GM20431 (cell line): ENCODE results near the gene EPHB1.

Source experiments
- in situ Hi-C: fragments of 300-500 bp; cut with MseI, MboI; formaldehyde crosslinking; loops from one replicate; pipeline ENCODE4 v1.15.0; 2020; ENCODE audit warnings: low sequenced_read_pairs; ENCODE audit not compliant: unreplicated experiment

Gene EPHB1

DNA sequence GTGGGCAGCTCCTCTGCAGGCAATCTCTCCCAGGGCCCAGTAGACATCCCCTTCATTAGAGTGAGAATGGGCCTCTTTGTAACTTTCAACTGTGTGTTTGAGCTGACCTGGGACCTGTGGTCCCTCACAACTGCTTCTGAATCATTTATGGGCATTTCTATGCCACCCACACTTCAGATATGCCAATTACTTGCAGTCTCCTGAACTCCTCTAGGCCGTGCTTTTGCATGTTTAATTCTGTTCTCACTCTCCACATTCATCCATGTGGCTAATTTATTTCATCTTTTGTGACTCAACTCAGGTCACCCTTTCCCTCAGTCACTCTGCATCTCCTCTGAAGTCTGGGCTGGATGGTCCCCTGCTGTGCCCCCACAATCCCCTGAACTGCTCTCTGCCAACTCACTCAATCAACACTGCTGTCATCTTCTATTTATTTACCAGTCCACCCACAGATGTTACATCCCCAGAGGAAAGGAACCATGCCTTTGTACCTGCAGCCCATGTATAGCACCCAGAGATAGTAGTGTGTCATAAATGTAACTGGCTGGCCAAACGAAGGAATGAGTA, 364.7 kb downstream of the EPHB1 start:
- in situ Hi-C loops, result no loop called here

DNA sequence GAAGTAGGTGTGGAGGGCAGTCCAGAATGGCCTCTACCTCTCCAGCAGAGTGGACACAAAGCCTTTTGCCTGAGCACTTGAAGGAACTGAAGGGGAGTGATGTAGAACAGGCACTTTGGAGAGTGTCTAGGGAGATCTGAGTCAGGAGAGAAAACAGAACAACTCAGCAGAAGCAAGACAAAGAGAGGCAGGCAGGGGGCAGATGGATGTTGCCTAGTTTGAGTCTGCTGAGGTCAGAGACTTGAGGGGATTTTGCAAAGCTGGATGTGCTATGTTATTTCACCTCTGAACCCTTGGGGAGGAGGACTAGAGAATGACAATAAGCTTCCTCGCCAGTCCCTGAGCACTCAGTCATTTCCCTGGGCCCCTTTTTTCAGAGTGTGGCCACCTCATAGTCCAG, 366.4 kb downstream of the EPHB1 start:
- in situ Hi-C loops, result no loop called here

DNA sequence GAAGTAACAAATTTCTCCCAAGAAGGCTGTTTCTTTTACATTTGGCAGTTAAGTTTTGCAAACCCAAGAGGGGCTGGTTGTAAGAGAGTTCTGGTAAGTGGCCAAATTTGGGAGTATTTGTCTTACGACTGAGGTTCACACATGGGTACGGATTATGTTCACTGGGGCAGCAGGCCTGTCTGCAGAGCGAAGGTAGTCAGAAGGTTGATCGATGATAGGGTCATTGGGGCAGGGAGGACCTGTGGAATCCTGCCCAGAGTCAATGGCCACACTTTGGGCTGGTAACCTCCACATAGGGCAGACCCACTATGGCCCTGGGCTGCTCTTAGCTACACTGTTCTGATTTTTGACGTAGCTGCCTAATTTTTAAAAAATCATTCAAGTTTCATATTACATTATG, 368.6 kb downstream of the EPHB1 start:
- in situ Hi-C loops, result no loop called here

DNA sequence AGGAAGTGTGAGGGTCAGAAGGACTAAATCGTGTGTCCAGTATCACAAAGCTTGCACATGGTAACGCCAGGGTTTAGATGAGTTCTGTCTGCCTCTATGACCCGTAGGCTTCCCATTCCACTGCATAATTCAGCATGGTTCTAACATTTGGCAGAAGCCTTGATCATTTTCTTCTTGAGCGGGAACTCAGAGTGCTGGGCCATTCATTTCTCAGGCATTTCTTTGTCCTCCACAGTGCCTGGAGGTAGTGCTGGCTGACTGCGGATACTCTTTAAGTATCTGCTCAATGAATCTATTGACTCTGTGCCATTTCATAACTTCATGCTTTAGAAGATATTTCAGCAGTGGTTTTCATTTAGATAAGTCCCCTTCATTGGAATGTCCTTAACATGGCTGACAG, 370.2 kb downstream of the EPHB1 start:
- in situ Hi-C loops, result no loop called here

DNA sequence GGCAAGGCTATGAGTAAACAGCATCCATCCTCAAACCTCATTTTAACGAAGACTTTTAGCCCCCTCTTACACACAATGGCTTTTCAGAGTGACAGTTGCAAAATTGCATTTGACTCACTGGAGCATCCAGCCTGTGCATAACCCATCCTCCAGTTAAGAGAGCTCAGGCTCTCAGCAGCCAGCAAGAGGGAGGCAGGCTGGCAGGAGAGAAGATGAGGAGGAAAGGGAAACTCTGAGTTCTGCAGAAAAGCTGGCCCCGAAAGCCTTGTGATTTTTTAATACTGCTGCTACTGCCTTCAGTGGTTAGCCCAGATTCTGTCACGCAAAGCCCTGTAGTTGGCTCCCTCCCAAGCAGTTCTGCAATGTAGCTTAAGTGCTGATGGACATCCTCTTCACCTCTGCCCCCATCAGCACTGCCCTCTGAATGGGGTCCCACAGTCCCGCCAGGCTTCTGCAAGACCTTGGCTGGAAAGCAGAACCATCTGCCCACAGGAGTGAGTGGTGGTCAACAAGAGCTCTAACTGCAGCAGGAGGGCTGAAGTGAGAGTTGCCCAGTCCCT, 371.3 kb downstream of the EPHB1 start:
- in situ Hi-C loops, result no loop called here

DNA sequence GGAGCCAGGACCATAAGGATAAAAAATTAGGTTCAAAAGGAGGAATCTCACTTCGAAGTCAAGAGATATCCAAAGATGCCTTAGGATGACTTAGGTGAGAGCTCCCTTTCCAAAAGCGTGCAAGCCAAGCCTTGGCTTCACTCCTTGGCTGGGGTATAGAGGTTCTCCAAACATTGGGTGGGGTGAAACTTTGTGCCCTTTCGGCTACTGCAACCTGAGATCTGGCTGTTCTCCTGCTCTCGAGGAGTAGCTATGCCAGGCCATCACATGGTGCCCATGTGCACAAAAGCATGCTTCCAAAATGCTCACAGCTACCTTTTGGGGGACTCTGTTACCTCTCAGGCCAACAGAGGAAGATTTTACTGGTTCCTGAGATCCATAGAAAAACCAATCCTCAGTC, 373.8 kb downstream of the EPHB1 start:
- in situ Hi-C loops, result no loop called here

DNA sequence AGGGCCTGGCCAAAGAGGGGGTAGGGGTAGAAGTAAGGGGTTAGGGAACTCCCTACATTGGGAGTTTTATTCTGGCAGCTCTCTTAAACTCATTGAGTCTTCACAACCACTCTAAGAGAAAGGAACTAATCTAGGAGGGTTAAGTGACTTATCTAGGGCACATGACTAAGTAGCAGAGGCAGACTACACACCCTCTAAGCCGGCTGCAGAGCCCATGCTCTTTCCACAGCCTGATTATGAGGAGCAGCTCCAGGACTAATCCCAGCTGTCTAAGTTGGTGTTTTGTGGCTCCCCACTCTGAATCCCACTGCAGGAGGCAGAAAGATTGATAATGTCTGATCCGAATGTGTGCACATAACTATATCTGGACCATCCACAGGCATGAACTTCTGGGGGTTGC, 374.6 kb downstream of the EPHB1 start:
- in situ Hi-C loops, result no loop called here

DNA sequence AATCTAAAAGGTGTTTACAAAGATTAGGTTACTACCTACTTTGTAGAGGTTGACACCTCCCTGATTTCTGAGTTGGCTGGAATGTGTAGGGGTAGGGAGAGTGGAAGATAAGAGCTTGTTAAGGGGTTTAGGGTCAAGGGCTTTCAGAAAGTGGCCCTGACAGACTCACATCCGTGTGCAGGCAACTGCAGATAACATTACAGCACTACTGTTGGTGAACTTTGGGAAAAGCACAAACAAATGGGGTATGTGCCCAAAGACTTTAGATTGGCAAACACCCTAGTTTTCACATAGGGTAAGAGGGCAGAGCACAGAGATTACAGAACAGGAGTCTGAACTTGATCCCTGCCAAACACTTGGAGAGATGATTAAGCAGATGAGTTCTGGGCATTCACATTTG, 375.7 kb downstream of the EPHB1 start:
- in situ Hi-C loops, result no loop called here

DNA sequence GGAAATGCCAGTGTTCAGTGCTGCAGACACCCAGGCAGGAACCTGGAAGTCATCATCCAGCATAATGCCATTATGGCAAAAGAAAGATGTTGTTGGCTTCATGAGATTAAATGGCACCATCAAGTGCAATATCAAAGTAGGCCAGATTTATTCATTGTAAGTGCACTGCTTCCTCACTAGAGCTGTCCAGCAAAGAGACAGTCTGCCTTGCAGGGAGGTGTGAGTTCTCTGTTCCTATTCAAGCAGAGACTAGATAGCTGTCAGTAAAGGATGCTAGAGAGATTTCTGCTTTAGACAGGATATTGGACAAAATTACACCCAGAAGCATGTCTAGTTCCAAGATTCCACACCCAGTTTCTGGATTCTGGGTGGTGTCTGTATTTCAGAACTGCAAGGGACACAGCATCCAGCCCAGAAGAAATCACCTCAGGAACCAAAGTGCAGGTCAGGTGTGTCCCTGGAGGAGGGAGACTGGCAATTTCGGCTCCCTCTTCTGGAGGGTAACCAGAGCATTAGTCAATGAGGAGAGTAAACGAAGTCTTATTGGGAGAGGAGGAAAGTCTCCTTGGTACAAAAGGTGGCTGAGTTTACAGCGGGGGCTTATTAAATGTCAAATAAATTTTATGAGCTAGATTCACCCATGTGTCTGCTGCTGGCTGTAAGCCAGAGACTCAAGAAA, 377.3 kb downstream of the EPHB1 start:
- in situ Hi-C loops, result no loop called here

DNA sequence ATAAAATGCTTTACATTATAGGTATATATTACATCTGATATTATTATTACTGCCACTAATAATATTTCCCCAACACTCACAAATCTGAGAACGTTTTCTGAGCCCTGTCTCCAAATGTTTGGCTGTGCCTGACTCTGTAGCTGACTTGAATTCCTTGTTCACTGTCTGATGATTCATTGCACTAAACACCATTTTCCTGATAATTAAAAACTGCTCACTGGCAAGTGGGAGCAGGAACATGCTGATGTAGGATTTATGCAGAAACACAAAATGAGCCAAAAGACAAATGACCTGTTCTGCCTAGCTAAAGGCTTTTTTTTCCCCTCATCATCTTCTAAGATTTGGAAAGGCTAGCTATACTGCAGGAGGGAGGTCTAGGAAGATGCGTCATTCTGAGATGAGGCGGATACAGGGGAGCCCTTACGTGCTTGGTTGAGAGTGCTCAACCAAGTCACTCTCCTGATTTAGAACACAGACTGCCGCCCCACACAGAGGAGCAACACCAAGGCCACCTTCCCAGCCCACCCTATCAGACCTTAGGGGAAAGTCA, 380.7 kb downstream of the EPHB1 start:
- in situ Hi-C loops, result no loop called here

DNA sequence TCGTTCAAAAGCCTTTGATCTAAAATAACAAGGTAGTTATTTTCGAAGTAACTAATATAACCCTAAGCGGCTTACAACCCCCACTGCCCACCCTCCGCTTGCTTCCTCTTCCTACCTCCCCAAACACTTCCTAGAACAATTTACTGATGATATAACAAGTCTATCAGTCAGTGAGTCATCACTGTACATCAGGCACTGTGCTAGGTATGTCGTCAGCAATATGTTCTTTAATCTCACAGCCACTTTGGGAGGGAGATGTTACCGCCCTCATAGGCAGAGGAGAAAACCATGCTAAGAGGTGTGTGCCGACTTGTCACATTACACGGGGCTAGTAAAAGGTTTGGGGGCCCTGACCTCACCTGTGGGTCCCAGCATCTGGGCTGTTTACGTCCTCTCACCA, 381.8 kb downstream of the EPHB1 start:
- in situ Hi-C loops, result no loop called here

DNA sequence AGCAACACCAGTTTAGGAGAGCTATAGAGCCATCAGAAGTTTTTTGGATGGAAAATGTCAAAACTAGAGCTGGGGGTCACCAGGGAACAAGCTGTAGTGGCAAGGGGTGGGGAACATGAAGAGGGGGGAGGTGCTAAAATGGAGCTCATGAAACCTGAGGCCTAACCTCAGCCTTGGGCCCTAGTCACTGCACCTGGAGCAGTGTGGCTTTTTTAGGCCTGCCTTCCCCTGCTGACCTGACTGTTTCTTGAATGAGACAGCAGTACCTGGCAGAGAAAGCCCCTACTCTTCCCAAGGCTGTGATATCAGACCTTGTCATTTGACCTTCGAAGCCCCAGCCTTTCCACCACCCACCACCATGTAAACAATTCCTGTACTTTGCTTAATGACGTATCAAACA, 383.5 kb downstream of the EPHB1 start:
- in situ Hi-C loops, result no loop called here

DNA sequence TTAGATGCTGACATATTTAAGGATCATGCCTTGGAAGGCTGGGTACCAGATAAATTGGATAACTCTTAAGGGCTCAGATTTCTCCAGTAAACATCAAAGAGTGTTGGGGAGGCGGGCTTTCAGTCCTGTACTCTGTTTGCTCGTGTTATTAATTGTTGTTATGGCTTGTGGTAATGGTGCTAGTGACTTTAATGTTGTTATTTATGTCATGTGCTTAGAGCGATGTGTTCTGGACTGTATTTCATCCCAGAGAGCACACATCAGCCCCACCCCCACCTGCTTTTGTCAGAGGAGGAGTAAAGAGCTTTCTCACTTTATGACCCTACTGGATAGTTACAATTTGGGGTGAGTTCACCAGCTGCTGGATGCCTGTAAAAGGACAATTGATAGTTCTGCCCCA, 386.3 kb downstream of the EPHB1 start:
- in situ Hi-C loops, result no loop called here

DNA sequence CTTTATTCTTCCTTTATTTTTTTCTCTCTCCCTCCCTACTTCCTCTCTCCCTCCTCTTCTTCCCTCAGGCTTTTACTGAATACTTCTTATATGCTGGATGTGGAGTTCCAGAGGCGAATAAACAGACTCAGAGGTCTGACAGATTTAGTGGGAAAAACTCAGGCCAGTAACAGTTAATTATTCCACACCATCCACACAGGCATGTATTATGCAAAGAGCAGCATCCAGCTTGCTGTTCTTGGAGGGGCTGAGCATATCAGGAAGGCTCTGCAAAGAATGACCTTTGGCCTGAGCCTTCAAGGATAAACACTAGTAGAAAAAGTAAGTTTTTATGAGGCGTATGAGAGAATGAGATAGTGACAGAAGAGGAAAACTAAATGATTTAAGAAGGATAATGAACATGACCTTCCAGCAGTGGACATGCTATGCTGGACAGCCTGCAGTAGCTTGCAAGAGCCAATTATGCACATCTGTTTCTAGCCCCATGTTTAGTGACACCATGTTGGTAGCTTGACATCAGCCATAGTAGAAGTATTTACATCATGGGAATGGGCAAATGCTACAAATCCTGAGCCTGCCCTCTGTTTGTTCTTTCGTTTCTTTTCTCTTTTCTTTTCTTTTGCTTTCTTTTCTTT, 387.4 kb downstream of the EPHB1 start:
- in situ Hi-C loops, result no loop called here

DNA sequence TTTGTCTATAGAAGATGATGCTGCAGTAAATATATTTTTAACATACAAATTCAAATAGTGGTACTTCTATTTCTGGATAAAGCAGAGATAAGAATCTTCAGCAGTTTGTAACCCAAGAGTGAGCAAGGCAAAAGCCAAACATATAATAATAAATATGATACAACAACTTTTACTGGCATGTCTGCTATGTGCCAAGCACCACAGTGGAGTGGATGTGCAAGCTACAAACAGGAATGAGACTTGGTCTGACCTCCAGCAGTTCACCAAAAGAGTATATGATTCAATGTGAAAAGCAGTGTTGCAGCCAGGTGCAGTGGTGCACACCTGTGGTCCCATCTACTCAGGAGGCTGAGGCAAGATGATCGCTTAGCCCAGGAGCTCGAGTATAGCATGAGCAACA, 395.6 kb downstream of the EPHB1 start:
- in situ Hi-C loops, result no loop called here

DNA sequence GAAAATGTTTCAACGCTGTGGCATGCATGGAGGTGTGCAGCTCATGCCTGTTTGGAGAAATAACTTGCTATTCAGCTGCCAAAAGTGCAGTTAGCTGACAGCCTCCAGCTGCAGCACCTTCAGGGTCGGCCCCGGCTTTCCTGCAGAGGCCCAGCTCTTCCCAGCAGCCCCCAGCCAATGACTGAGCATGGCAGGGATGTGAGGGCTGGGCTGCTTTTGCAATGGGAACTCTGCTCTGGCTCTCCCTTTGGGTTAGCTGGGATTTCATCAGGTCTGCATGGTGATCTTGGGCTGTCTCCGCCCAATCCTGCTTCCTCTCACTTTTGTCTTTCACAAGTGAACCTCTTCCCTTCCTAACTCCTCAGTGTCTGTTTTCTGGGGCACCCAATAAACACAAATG, 396.6 kb downstream of the EPHB1 start:
- in situ Hi-C loops, result no loop called here

DNA sequence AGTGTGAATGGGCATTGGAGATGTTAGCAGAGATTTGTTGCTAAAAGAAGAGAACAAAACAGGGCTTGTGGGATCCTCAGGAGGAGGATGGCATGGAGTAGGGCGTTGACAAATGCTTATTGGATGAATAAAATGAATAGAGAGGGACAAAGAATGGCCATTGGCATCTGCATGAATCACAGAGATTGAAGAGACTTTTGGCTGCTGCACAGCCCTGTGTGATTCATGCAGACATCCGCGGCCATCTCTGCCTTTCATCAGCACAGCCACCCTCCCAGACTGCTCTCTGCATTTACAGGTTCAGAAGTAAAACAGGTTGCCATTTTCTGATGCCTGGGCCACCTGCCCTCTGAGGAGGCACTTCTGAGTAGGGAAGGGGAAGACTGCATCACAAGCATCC, 397.9 kb downstream of the EPHB1 start:
- in situ Hi-C loops, result no loop called here

DNA sequence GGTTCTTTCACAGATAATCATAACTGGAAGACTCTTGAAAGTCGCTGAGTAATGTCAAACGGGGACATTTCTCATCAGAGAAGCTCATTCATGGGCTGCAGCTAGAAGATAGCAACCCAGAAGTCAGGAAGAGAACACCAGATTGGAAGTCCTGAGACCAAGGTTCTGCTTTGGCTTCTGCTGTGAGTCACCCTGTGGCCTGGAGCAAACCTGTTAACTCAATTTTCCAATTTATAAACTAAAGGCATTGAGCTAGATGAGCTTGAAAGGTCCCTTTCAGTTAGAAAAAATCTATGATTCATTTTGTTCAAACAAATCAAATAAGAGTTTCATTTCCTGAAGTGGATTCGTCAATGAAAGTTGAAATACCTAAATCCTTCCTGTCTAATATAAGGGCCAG, 402.2 kb downstream of the EPHB1 start:
- in situ Hi-C loops, result no loop called here

DNA sequence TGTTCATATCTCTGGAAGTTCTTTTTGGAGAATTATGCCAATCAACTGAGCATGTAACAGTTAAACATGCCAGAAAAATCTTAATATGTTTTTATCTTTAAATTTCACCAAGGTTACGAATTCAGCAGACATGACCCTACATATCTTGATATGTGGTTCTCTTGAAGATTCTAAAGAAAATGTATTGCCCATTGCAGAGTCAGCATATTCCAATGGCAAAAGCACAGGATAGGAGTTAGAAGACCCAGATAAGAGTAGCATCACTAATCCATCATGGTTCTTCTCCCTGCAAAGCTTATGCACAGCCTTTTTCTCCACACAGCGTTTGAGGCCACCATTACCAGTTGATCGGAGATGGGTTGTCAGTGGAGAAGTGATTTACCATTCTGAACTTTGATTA, 402.8 kb downstream of the EPHB1 start:
- in situ Hi-C loops, result no loop called here

DNA sequence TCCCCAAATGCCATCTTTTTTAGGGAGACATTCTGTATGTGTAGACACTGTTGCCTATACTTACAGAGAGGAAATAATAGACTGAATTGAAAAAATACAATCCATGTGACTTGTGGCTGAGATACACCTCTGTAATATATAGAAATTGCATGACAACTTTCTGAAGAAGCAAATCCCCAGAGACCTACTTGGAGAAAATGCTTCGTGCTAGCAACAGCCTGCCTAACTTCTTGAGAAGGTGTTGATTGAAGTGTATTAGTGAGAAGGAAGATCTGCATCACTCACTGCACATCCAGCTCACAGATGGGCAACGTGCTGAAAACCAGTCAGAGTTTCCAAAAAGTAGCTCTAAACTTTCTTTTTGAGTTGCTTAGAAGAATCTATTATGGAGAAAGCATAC, 404.1 kb downstream of the EPHB1 start:
- in situ Hi-C loops, result no loop called here

DNA sequence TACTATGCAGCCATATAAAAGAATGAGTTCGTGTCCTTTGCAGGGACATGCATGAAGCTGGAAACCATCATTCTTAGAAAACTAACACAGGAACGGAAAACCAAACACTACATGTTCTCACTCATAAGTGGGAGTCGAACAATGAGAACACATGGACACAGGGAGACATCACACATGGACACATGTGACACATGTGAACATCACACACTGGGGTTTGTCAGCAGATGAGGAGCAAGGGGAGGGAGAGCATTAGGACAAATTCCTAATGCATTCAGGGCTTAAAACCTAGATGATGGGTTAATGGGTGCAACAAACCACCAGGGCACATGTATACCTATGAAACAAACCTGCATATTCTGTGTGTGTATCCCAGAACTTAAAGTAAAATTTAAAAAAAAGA, 408.0 kb downstream of the EPHB1 start:
- in situ Hi-C loops, result no loop called here
